Mucosa of stomach (tissue), 1 donor: ENCODE results near the gene ALCAM.
A peak's percentile ranks its signal among the peaks of the same experiment; 100 is the strongest.

ENCODE experiments used
- H3K27me3 ChIP-seq: one replicate; pipeline ENCODE4 v1.7.0; 2013; ENCODE audit warnings: mild to moderate bottlenecking, low read length; ENCODE audit not compliant: control insufficient read depth, insufficient read depth
- H3K36me3 ChIP-seq: one replicate; pipeline ENCODE4 v1.7.0; 2013; ENCODE audit warnings: low read length; ENCODE audit not compliant: control insufficient read depth, insufficient read depth
- H3K4me1 ChIP-seq: one replicate; pipeline ENCODE4 v1.7.0; 2013; ENCODE audit warnings: mild to moderate bottlenecking, low read length; ENCODE audit not compliant: control insufficient read depth, insufficient read depth
- H3K4me3 ChIP-seq: one replicate; pipeline ENCODE4 v1.7.0; 2013; ENCODE audit warnings: low read length
- H3K9ac ChIP-seq: one replicate; pipeline ENCODE4 v1.7.0; 2013; ENCODE audit warnings: mild to moderate bottlenecking, low read length, moderate library complexity
- H3K9me3 ChIP-seq: one replicate; pipeline ENCODE4 v1.7.0; 2013; ENCODE audit warnings: mild to moderate bottlenecking, low read length, moderate library complexity; ENCODE audit not compliant: control insufficient read depth
- donor health status: Pancreatic carcinoma.

ALCAM gene

DNA sequence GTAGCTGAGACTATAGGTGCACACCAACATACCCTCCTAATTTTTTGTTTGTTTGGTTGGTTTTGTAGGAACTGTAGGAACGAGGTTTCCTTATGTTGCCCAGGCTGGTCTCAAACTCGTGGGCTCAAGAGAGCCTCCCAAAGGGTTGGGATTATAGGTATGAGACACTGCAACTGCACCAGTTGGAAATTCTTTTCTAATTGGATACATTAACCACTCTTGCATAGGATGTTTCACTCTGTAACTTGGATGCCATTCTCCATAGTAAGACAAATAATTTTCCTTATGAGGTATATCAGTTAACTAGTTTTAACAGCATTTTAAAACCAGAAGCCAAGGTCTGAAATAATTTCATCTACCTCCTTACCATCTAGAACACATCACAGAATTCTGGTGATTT, 6.7 kb upstream of the ALCAM start:
- Histone ChIP-seq H3K9ac (no peak overlapping the region), H3K4me1 (peaks cover 3% of the 10 kb centered on the region), H3K27me3 (peaks cover 3% of the 10 kb centered on the region), H3K36me3 (no peaks in the 10 kb centered on the region), H3K9me3 (no peaks in the 10 kb centered on the region), H3K4me3 (no peak overlapping the region)

DNA sequence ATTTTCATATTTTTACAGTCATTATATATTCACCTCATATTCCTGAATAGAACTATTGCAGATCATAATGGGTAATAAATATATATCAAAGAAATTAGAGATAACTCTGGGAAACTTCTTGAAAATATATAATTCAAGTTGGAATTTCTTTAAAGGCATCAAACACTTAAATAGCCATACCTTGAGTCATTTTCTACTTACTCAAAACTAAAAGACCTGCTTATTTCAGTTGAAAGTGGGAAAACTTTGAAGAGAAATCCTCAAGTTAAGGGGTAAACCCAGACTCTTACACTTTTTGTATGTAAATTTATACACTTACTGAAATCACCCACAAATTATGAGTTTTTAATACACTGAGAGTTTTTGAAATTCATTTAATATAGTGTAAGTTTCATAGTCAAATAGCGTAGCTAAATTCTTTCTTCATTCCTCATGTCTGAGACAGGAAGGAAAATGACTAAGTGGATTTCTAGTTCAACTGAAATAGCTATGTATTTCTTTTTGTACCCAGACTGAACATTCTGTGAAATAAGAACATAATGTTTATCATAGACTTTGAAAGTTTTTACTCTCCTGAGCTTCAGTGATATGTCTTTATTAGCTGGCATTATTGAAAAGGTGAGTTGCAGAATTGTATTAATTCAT, 4.6 kb upstream of the ALCAM start:
- no peaks in the 10 kb centered on the region for H3K27me3 ChIP-seq
- no peak overlapping the region for H3K4me3 ChIP-seq
- no peaks in the 10 kb centered on the region for H3K9me3 ChIP-seq
- peaks cover 9% of the 10 kb centered on the region for H3K4me1 ChIP-seq
- no peaks in the 10 kb centered on the region for H3K36me3 ChIP-seq
- no peak overlapping the region for H3K9ac ChIP-seq

- Histone ChIP-seq H3K9ac (no peak overlapping the region), H3K27me3 (no peaks in the 10 kb centered on the region), H3K36me3 (no peaks in the 10 kb centered on the region), H3K9me3 (no peaks in the 10 kb centered on the region), H3K4me3 (no peak overlapping the region), H3K4me1 (peaks cover 9% of the 10 kb centered on the region)
Observed at GRCh38 chr3:105364128-105364527, 2.6 kb upstream of the ALCAM start.

DNA sequence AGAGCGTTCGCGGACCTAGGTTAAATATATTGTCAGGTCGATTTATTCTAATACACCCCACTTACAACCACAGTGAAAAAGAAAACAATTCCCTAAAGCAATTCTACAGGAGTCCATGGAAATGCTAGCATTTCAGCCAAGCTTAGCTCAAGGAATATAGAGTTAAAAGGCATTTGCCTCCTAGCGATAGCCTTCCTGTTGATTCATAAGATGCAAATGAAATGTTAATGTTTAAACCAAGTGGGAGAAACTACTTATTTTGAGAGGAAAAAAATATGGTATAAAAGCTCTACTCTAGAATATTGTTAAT, 1.7 kb upstream of the ALCAM start:
- Histone ChIP-seq H3K36me3 (no peaks in the 10 kb centered on the region), H3K4me3 (peak overlapping the region; percentile 44), H3K9ac (no peak overlapping the region), H3K4me1 (peaks cover 9% of the 10 kb centered on the region), H3K9me3 (no peaks in the 10 kb centered on the region), H3K27me3 (no peaks in the 10 kb centered on the region)

DNA sequence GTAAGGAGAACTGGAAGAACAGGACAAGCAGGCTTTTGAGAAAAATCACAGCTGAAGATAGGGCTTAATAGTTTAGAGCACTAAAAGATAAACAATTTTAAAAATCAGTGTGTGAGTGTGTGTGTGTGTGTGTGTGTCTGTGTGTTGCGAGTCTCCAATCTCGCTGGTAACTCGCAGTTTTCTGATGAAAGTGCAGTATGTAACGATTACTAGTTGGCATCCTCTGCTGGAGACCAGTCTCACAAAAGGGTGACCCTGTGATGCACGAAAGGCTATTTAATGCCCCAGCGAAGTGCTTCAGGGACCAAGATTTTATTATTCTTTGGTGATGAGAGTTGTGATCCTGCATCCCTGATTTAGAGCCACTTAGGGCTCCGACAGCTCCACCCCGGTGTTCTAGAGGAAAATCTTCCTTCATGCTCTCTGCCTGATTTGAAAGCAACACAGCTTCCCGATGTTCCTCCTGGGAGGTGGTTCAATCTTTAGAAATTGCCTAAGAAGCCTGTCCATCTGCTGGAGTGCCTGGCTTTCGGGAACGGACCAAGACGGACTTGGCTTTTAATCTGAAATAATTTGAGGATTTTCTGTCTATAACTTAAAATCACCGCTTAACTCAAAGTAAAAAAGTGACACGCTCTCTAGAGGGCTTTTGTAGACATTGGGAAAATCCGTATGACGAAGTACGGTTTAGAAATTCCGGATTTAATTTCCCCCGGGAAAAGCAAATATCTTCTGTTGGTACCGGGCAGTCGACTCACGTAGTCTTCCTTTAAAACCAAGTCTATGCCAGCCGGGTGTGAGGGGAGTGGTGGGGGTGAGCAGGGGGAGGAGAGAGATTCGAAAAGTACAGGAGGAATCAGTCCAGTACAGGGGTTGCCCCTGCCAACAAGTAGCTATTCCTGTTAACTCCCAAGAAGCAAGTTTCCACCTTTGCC, 1.1 kb upstream of the ALCAM start:
- Histone ChIP-seq H3K4me3 (peak overlapping the region; percentile 44), H3K27me3 (no peaks in the 10 kb centered on the region), H3K36me3 (no peaks in the 10 kb centered on the region), H3K9me3 (no peaks in the 10 kb centered on the region), H3K4me1 (peaks cover 9% of the 10 kb centered on the region), H3K9ac (peak overlapping the region; percentile 91)

DNA sequence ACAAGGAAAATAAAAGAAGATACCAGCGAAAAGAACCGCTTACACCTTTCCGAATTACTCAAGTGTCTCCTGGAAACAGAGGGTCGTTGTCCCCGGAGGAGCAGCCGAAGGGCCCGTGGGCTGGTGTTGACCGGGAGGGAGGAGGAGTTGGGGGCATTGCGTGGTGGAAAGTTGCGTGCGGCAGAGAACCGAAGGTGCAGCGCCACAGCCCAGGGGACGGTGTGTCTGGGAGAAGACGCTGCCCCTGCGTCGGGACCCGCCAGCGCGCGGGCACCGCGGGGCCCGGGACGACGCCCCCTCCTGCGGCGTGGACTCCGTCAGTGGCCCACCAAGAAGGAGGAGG, 325 bp downstream of the ALCAM start:
- Histone ChIP-seq H3K9ac (peak overlapping the region; percentile 91), H3K4me1 (peaks cover 9% of the 10 kb centered on the region), H3K36me3 (no peaks in the 10 kb centered on the region), H3K4me3 (peak overlapping the region; percentile 76), H3K27me3 (no peaks in the 10 kb centered on the region), H3K9me3 (no peaks in the 10 kb centered on the region)

GRCh38 chr3:105367406-105368213, 901 bp downstream of the ALCAM start:
- peaks cover 9% of the 10 kb centered on the region for H3K4me1 ChIP-seq
- peak overlapping the region; percentile 76 for H3K4me3 ChIP-seq
- H3K9me3 ChIP-seq, result no peaks in the 10 kb centered on the region
- H3K9ac ChIP-seq, result peak overlapping the region; percentile 91
- no peaks in the 10 kb centered on the region for H3K36me3 ChIP-seq
- H3K27me3 ChIP-seq, result no peaks in the 10 kb centered on the region

GRCh38 chr3:105368566-105369499, 2.1 kb downstream of the ALCAM start:
- Histone ChIP-seq H3K9ac (peak overlapping the region; percentile 91), H3K9me3 (no peaks in the 10 kb centered on the region), H3K4me3 (peak overlapping the region; percentile 76), H3K27me3 (no peaks in the 10 kb centered on the region), H3K36me3 (no peaks in the 10 kb centered on the region), H3K4me1 (peaks cover 9% of the 10 kb centered on the region)

DNA sequence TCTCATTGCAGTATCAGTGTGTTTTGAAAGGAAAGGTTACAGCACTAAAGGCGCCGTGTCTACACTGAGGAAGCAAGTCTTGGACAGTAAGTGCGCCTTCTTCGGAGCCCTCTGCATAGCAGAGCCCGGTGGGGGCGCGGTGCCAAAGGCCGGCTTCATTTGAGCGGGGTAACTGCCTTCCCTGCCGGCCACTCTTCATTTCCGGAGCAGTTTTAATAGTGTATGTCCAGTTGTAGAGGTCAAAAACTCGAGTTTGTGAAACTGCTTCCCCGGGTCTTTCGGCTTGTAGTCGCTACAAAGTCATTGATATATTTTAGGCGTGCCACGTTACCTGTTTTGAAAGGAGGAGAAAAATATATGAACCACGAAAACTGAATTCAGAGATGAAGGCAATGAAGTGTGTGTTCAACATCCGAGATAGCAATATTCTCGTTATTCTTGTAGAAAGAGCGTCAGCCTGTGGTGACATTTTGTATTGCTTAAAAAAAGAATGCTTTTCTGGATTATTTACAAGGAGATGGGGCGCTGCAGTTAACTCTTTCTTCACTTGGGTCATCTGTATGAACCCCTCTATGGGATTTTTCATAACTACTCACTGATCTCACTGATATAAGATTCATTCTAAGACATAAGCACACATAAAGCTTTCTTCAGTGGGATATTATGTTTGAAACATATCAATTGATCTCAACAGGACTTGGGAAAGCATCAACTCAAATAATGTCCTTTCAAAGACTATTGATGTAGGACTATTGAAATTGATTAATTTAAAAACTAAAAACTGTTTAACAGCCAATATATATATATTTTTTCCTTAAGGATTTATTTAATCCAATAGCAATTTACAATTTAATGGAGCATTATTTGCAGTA, 3.0 kb downstream of the ALCAM start:
- peak overlapping the region; percentile 91 for H3K9ac ChIP-seq

DNA sequence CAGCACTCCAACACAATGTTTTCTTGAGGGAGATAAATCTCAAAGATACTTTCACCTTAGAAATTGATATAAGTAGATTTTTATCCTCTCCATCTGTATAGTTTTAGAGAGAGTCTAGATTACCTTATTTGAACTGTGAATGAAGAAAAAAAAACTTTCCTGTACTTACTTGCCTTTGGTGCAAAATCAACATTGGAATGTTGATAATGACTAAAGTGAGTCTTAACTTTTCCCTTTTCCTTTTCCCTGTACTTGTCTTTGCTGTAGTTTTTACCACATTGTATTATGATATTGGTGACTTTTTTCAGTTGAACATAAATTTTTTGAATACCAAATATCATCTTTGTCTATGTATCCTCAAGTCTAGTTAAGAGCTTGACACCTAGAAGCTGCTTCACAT, 6.7 kb downstream of the ALCAM start:
- Histone ChIP-seq H3K4me3 (no peak overlapping the region), H3K9ac (no peak overlapping the region), H3K9me3 (no peaks in the 10 kb centered on the region), H3K36me3 (no peaks in the 10 kb centered on the region), H3K27me3 (no peaks in the 10 kb centered on the region), H3K4me1 (no peaks in the 10 kb centered on the region)

More for the DNA sequence above, 3.0 kb downstream of the ALCAM start:
- H3K36me3 ChIP-seq, result no peaks in the 10 kb centered on the region
- H3K4me3 ChIP-seq, result peak overlapping the region; percentile 76
- peaks cover 9% of the 10 kb centered on the region for H3K4me1 ChIP-seq
- H3K27me3 ChIP-seq, result no peaks in the 10 kb centered on the region
- no peaks in the 10 kb centered on the region for H3K9me3 ChIP-seq
